ENCODE results near the gene ZNF33A. TPM values are rescaled to one million over a fixed set of nuclear protein-coding genes. Genes with fewer than 3 reads are reported as not detected.

The ZNF33A gene
- total RNA-seq, 1 donor from 2014 or later: 24.3 TPM

DNA sequence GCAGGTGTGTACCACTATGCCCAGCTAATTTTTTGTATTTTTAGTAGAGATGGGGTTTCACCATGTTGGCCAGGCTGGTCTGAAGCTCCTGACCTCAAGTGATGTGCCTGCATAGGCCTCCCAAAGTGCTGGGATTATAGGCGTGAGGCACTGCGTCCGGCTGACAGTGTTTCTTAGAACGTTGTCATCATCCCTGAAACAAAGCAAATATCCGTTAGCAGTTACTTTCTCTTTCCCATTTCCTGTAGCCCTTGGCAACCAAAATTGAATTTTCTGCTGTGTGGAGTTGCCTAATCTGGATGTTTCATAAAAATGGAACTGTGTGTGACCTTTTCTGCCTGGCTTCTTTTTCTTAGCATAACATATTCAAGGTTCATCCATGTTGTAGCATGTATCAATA is 22.4 kb downstream of the ZNF33A start:
- H3K4me1 ChIP-seq: peaks cover 5% of the 10 kb centered on the region
- no peaks in the 10 kb centered on the region for H3K9me3 ChIP-seq (replicated peaks)
- H3K27ac ChIP-seq (replicated peaks): peak overlapping the region; percentile 64
- TF ChIP-seq, protein P1, sequence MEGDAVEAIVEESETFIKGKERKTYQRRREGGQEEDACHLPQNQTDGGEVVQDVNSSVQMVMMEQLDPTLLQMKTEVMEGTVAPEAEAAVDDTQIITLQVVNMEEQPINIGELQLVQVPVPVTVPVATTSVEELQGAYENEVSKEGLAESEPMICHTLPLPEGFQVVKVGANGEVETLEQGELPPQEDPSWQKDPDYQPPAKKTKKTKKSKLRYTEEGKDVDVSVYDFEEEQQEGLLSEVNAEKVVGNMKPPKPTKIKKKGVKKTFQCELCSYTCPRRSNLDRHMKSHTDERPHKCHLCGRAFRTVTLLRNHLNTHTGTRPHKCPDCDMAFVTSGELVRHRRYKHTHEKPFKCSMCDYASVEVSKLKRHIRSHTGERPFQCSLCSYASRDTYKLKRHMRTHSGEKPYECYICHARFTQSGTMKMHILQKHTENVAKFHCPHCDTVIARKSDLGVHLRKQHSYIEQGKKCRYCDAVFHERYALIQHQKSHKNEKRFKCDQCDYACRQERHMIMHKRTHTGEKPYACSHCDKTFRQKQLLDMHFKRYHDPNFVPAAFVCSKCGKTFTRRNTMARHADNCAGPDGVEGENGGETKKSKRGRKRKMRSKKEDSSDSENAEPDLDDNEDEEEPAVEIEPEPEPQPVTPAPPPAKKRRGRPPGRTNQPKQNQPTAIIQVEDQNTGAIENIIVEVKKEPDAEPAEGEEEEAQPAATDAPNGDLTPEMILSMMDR (IDR thresholded peaks at IDR 0.05; ENCODE audit: borderline replicate concordance): no peak
- DNase-seq: no peak
- H3K27me3 ChIP-seq (ENCODE audit: low read depth): no peaks in the 10 kb centered on the region
- intact Hi-C loops (cut with micrococcal nuclease): no loop called here
- no peak overlapping the region for H3K4me3 ChIP-seq
- peaks cover 79% of the 10 kb centered on the region for H3K36me3 ChIP-seq

DNA sequence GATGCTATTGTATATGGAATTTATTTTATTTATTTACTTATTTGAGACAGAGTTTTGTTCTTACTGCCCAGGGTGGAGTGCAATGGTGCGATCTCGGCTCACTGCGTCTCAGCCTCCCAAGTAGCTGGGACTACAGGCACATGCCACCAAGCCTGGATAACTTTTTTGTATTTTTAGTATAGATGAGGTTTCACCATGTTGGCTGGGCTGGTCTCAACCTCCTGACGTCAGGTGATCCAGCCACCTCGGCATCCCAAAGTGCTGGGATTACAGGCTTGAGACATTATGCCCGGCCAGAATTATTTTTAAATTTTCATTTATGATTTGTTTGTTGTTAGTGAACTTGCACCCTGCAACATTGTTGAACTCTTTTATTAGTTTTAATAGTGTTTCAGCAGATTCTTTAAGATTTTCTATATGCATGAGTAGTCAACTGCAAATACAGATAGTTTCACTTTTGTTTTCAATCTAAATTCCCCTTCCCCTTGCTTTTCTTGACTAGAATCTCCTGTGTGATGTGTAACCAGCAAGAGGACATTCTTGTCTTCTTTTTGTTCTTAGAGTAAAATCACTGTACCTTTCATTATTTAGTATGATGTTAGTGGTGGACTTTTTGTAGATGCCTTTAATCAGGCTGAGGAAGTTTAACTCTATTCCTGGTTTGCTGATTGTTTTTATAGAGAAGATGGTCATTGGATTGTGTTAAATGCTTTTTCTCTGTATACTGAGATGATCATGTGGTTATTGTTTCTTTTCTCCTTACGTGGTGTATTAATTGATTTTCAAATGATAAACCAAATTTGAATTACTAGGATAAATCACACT is 27.8 kb downstream of the ZNF33A start:
- H3K27ac ChIP-seq (replicated peaks): no peak overlapping the region
- H3K4me3 ChIP-seq: peak overlapping the region; percentile 17
- TF ChIP-seq, protein P1 (IDR thresholded peaks at IDR 0.05; ENCODE audit: borderline replicate concordance): no peak
- peaks cover 1% of the 10 kb centered on the region for H3K4me1 ChIP-seq
- intact Hi-C loops (cut with micrococcal nuclease): no loop called here
- H3K36me3 ChIP-seq: peaks cover 43% of the 10 kb centered on the region
- no peaks in the 10 kb centered on the region for H3K27me3 ChIP-seq (ENCODE audit: low read depth)
- no peak for DNase-seq
- H3K9me3 ChIP-seq (replicated peaks): no peaks in the 10 kb centered on the region

DNA sequence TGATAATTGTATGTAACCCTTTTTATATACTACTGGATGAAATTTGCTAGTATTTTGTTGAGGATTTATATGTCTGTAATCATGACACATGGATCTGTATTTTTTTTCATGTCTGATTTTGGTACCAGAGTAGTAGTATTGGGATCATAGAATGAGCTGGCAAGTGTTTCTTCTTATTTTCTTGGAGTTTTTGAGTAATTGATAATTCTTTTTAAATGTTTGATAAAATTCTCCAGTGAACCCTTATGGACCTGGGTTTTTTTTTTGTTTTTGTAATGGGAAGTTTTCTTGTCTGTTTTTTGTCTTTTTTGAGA is 28.4 kb downstream of the ZNF33A start:
- Histone ChIP-seq H3K4me1 (no peaks in the 10 kb centered on the region), H3K27me3 (ENCODE audit: low read depth) (no peaks in the 10 kb centered on the region), H3K36me3 (peaks cover 38% of the 10 kb centered on the region), H3K9me3 (replicated peaks) (no peaks in the 10 kb centered on the region), H3K4me3 (peak overlapping the region; percentile 17), H3K27ac (replicated peaks) (no peak overlapping the region)
- no peak for DNase-seq
- intact Hi-C loops (cut with micrococcal nuclease): no loop called here
- TF ChIP-seq, protein P1 (IDR thresholded peaks at IDR 0.05; ENCODE audit: borderline replicate concordance): no peak

DNA sequence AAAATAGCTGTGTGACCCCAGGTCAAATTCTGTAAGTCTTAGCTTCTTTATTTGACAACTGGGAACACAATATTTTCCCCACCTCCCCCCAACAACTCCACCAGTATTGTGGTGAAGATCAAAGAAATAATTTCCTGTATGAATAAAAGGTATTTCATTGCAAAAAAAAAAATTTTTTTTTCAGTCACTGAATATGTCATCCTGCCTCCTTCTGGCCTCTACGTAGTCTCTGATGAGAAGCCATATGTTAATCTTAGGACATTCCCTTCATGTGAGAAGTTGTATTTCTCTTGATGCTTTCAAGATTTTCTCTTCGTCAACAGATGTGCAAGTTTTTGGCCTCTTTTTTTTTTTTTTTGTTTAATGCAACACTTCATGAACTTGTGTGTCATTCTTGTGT is 33.0 kb downstream of the ZNF33A start:
- intact Hi-C loops (cut with micrococcal nuclease): no loop called here
- no peak for DNase-seq
- H3K27ac ChIP-seq (replicated peaks): no peak overlapping the region
- H3K4me3 ChIP-seq: no peak overlapping the region
- TF ChIP-seq, protein P1 (IDR thresholded peaks at IDR 0.05; ENCODE audit: borderline replicate concordance): no peak
- H3K27me3 ChIP-seq (ENCODE audit: low read depth): no peaks in the 10 kb centered on the region
- peaks cover 3% of the 10 kb centered on the region for H3K4me1 ChIP-seq
- H3K9me3 ChIP-seq (replicated peaks): no peaks in the 10 kb centered on the region
- H3K36me3 ChIP-seq: peaks cover 20% of the 10 kb centered on the region

DNA sequence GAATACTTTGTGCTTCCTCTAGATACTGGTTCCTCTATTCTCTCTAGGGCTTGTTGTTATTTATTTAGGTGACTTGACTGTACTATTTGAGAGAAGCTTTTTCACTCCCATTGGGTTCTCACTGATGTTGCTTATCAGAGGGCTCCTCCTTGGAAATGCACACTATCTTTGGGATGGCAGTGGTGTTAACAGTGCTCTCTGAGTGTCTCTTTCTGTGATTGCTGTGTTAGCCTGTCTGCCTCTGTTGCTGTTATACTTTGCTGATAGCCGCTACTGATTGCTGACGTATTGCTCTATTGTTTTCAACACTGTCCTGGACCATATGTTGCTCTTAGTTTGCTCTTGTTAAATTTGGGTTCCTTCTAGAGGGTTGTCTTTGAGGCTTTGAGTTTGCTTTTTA is 34.7 kb downstream of the ZNF33A start:
- Histone ChIP-seq H3K4me3 (no peak overlapping the region), H3K27me3 (ENCODE audit: low read depth) (no peaks in the 10 kb centered on the region), H3K4me1 (peaks cover 3% of the 10 kb centered on the region), H3K36me3 (peaks cover 23% of the 10 kb centered on the region), H3K27ac (replicated peaks) (no peak overlapping the region), H3K9me3 (replicated peaks) (no peaks in the 10 kb centered on the region)
- TF ChIP-seq, protein P1 (IDR thresholded peaks at IDR 0.05; ENCODE audit: borderline replicate concordance): no peak
- intact Hi-C loops (cut with micrococcal nuclease): no loop called here
- DNase-seq: no peak
